HUES6 (cell line): ENCODE results near the gene ABCF1.

Experiments
- H3K27ac ChIP-seq: 2 replicates; pipeline ENCODE4 v1.7.0; 2013; ENCODE audit warnings: low read depth, mild to moderate bottlenecking, low read length, inconsistent platforms
- H3K27me3 ChIP-seq: 2 replicates; pipeline ENCODE4 v1.6.1; 2013; ENCODE audit warnings: low read length; ENCODE audit not compliant: control insufficient read depth, insufficient read depth
- H3K36me3 ChIP-seq: 2 replicates; pipeline ENCODE4 v1.6.1; 2013; ENCODE audit warnings: low read length; ENCODE audit not compliant: control insufficient read depth, insufficient read depth
- H3K4me1 ChIP-seq: 2 replicates; pipeline ENCODE4 v1.6.1; 2013; ENCODE audit warnings: low read length; ENCODE audit not compliant: control insufficient read depth, insufficient read depth
- H3K4me3 ChIP-seq: 2 replicates; pipeline ENCODE4 v1.5.1; 2013; ENCODE audit warnings: low read depth, low read length
- H3K9ac ChIP-seq: one replicate; pipeline ENCODE4 v1.6.1; 2013; ENCODE audit warnings: mild to moderate bottlenecking, low read length
- H3K9me3 ChIP-seq: 2 replicates; pipeline ENCODE4 v1.6.1; 2013; ENCODE audit warnings: low read depth, low read length; ENCODE audit not compliant: control insufficient read depth, insufficient read depth

ABCF1 gene

DNA sequence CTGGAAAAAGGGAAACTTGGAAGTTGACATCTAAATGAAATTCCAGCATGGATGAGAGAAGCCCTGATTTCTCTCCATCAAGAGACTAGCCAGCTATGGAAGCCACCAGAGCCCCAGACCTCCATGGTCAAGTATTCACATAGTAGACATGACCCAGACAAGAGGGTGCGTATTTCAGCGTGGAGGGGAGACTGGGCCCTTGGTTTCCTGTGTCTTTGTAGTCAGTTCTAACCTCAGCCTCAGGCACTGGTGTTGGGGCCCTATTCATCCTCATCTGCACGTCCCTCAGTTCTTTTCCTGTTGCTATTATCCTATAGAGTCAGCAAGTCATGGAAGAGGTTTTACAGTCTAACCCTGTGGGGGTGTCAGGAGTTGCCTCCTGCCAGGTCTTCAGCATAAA, 27.4 kb upstream of the ABCF1 start:
- Histone ChIP-seq H3K4me3 (no peak overlapping the region), H3K9me3 (no peaks in the 10 kb centered on the region), H3K36me3 (peaks cover 30% of the 10 kb centered on the region), H3K27me3 (no peaks in the 10 kb centered on the region), H3K27ac (no peak overlapping the region), H3K9ac (no peak overlapping the region), H3K4me1 (0 out of 2 replicates have a peak, but pooled peaks cover 4% of the 10 kb centered on the region)

DNA sequence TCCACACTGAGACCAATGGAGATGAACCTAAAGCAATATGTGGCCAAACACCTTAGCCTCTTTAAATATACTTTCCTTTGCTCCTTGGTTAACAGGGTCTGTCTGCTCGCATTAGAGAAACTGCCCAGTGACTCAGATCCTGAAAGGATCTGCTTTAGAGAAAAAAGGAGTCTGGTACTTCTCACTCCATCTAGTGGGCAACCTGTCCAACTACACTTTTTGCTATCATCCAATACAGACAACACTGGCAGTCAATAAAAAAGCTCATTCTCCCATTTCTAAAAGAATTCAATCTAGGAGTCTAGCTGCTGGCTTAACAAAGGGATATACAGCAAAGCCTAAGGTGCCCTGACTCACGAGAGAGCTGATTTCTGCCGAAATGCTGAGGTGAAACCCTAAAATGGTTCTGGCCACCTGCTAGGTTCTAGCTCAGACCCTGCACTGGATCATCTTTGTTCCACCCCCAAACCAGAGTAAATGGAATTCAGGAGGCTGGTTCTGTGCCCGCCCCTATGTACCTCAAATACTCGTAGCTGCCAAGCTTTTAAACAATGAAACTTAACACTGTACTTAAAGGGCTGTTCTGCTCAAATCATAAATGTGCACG, 26.5 kb upstream of the ABCF1 start:
- Histone ChIP-seq H3K9ac (no peak overlapping the region), H3K4me3 (no peak overlapping the region), H3K9me3 (no peaks in the 10 kb centered on the region), H3K27me3 (no peaks in the 10 kb centered on the region), H3K27ac (no peak overlapping the region), H3K4me1 (0 out of 2 replicates have a peak, but pooled peaks cover 4% of the 10 kb centered on the region), H3K36me3 (peaks cover 37% of the 10 kb centered on the region)

DNA sequence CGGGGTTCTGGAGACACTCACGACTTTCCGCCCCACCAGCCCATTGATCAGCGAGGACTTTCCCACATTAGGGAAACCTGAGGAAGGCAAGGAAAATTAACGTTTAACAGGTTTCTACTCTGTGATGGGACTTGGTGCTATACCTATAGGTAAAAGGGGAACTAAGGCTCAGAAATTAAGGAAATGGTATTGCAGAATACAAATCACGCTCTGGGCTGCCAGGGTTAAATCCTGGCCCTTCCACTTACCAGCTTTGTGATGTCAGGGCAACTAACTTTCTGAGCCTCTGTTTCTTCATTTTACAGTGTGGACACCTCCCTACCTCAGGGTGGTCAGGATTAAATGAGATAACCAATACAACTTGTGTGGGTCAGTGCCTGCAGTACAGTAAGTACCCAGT, 23.8 kb upstream of the ABCF1 start:
- Histone ChIP-seq H3K9ac (no peak overlapping the region), H3K4me1 (no peaks in the 10 kb centered on the region), H3K36me3 (peaks cover 62% of the 10 kb centered on the region), H3K9me3 (no peaks in the 10 kb centered on the region), H3K27ac (no peak overlapping the region), H3K4me3 (no peak overlapping the region), H3K27me3 (no peaks in the 10 kb centered on the region)

DNA sequence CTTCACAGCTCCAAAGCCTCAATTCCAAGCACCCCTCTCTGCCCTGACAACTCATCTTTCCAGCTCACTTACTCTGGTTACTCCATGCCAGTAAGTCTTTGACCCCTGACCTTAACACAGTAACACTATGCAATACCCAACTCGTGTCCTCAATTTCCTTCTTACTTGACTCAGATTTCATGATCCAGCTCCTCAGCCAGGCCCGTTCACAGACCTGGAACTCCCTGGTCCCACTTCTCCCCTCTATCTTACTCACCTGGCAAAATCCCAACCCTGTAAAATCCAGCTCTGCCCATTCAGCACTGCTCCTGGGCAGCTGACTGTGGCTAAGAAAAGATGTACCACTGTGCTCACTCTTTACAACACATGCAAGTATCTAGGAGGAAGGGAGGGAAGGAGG, 22.9 kb upstream of the ABCF1 start:
- Histone ChIP-seq H3K9ac (no peak overlapping the region), H3K27me3 (no peaks in the 10 kb centered on the region), H3K9me3 (no peaks in the 10 kb centered on the region), H3K27ac (no peak overlapping the region), H3K36me3 (peaks cover 71% of the 10 kb centered on the region), H3K4me1 (no peaks in the 10 kb centered on the region), H3K4me3 (no peak overlapping the region)

DNA sequence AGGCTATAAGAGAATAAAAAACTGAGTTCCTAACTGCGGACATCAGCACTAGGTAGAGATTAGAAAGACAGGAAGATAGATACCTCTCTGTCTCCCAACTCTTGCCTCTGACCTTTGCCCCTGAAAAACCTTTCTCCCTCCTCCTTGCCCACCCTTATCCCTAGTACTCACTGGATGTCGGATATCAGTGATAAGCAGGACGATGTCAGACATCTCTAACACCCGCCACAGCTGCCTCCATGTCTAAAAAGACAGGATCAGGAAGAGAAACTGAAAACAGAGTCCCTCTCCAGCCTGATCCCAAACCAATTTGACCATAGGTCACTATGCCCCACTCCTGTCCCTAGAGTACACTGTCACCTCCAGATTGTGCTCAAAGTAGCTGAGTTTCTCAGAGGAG, 16.8 kb upstream of the ABCF1 start:
- peaks cover 5% of the 10 kb centered on the region; the same call in 1 of the 2 replicates for H3K4me1 ChIP-seq
- no peak overlapping the region for H3K9ac ChIP-seq
- H3K27me3 ChIP-seq = no peaks in the 10 kb centered on the region

DNA sequence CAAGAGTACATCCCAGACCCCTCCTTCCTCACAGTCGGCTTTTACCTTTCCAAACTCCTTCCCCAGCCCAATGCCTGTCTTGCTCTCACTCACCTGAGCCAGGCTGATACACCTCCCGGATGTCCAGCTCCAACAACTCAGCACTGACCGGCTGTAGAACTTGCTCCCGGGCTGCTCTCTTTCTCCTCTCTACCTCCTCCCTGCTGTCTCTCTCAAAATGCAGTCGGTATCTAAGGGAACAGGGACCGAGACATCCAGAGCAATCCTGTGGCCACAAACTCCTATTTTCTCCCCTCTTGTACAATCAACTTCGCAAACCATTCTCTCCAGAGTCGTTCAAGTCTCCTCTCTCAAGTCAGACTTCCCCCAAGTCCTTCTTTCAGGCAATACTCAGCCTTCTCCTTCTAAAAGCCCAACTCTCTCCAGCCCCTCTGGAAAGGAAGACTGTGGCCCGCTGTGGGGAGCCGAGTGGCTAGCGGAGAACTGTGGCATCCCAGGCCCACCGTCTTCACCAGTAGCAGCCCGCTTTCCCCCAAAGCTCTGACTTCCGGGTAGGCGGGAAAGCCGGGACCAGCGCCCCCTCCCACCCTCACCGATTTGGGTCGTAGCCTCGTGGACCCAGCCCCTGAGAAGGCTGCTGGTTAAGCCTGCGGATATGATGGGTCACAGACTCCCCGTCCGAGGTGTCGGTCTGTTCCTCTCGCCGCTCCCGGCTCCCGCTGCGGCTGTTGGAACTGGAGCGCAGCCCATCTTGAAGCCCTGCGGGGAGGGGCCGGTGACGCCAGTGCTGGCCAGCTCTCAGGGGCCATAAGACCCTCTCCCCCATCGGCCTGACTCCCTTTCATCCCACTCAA, 16.1 kb upstream of the ABCF1 start:
- Histone ChIP-seq H3K36me3 (peaks cover 43% of the 10 kb centered on the region), H3K27me3 (no peaks in the 10 kb centered on the region), H3K9me3 (no peaks in the 10 kb centered on the region), H3K27ac (peak overlapping the region; percentile 88; the same call in 1 of the 2 replicates), H3K9ac (peak overlapping the region; percentile 81), H3K4me3 (peak overlapping the region; percentile 91), H3K4me1 (peaks cover 5% of the 10 kb centered on the region; the same call in 1 of the 2 replicates)

More for the DNA sequence above, 16.8 kb upstream of the ABCF1 start:
- H3K27ac ChIP-seq = no peak overlapping the region
- no peaks in the 10 kb centered on the region for H3K9me3 ChIP-seq
- H3K36me3 ChIP-seq = peaks cover 47% of the 10 kb centered on the region
- H3K4me3 ChIP-seq = peak overlapping the region; percentile 91

DNA sequence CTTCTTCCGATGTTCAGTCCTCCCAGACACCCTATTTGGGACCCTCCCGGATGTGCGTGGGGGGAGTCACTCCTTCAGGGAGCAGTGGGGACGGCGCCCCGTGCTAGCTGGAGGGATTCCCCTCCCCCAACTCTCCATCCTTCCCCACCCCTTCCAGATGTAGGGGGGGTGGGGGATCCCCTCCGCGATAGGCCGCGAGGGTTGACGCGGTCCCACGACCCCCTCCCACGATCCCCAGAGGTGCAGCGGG, 15.5 kb upstream of the ABCF1 start:
- Histone ChIP-seq H3K36me3 (peaks cover 37% of the 10 kb centered on the region), H3K9ac (peak overlapping the region; percentile 81), H3K27ac (peak overlapping the region; percentile 88), H3K9me3 (no peaks in the 10 kb centered on the region), H3K27me3 (no peaks in the 10 kb centered on the region), H3K4me3 (peak overlapping the region; percentile 91), H3K4me1 (peaks cover 5% of the 10 kb centered on the region; the same call in 1 of the 2 replicates)

DNA sequence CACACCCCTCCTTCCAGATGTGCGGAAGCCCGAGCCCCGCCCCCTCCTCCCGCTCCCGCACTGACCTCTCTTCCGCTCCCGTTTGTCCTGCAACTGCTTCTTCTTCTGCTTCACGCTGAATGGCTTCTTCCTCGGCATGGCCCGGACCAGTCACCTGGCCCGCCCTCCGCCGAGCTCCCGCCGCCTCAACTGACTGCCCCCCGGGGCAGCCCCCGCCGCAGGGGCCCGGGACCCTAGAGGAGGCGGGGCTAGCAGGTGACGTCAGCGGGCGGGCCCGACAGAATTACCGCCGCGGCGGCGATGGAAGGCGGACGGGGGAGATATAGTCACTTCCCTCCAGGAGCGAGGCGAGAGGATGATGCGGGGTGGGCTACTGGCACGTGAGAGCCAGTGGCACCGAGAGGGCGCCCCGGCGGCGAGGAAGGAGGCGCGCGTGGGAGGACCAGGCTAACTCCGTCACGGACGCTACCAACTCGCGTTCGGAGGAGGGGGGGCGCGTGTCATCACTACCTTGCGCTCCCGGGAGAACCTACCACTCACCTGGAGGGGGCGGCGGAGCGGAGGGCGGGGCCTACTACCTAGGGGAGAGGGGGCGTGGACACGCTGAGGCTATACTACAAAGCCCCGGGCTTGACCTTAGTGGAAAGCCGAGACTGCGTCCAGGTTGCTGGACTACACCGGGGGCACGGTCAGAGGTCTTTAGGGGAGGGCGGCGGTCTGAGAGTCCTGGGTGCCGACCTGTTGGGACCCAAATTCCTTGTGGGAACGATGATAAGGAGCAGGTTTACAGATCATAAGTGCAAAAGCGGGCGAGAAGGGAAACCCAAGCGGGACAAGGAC, 15.0 kb upstream of the ABCF1 start, which contains the start of gene GNL1:
Gene GNL1, minus strand, starts transcription at position 424 of the 840 bp plus-strand sequence. Its CDS starts 286 bp downstream, at position 138.
- peak within 1 kb of the TSS; percentile 88 for H3K27ac ChIP-seq
- H3K9me3 ChIP-seq = no peaks in the 10 kb centered on the region
- no peaks in the 10 kb centered on the region for H3K27me3 ChIP-seq
- H3K4me3 ChIP-seq = peak within 1 kb of the TSS; percentile 91
- H3K4me1 ChIP-seq = peaks cover 5% of the 10 kb centered on the region; the same call in 1 of the 2 replicates
- H3K36me3 ChIP-seq = peaks cover 36% of the 10 kb centered on the region
- H3K9ac ChIP-seq = peak within 1 kb of the TSS; percentile 96

DNA sequence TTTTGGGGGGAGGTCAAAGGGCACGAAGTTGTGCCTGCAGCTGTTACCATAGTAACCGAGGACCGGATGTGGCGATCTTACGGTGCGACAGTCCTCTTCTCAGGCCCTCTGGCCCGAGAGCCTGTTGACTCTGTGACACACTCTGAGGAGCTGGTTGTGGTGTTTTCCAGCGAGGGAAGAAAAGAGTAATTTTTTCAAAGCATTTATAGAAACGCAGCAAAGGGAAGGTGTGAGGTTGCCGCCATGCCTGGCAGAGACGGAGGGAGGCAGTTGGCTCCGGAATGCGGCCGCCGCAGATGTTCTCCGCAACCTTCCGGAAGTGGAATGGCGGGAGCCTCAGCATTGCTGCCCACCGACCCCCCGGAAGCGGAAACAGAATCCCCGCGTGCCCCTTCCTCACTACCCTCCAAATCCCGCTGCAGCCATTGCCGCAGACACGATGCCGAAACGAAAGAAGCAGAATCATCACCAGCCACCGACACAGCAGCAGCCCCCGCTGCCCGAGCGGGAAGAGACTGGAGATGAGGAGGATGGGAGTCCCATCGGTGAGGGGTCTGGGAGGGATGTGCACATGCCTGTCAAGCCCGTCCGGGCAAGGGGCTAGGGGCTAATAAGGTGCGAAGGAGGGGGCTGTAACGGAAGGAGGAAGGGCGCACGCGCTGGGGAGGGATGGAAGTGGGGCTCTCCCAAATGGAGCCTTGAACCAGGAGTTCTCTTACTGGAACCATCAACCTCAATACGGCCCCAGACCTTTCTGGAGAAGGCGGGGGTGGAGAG, 14.1 kb upstream of the ABCF1 start, which contains the start of gene PRR3:
Gene PRR3, plus strand, starts transcription at position 390 of the 777 bp plus-strand sequence. Its CDS starts 50 bp downstream, at position 440.
- Histone ChIP-seq H3K4me1 (peaks cover 5% of the 10 kb centered on the region; the same call in 1 of the 2 replicates), H3K36me3 (peaks cover 35% of the 10 kb centered on the region), H3K4me3 (peak within 1 kb of the TSS; percentile 91), H3K27me3 (no peaks in the 10 kb centered on the region), H3K27ac (peak within 1 kb of the TSS; percentile 88), H3K9me3 (no peaks in the 10 kb centered on the region), H3K9ac (peak within 1 kb of the TSS; percentile 96)

DNA sequence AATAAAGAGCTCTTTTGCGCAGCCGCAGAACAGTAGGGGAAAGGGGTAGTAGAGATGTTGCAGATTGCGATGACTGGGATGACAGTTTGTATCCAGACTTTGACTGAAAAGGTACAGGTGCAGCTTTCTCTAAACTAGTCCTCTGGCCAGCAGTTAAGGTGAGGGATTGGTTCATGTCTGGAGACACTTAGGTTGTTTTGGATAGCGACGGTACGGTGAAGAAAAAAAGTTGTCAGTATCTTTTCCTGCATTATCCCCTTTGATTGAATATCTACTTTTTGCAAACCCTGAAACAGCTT, 13.6 kb upstream of the ABCF1 start:
- no peaks in the 10 kb centered on the region for H3K27me3 ChIP-seq
- H3K36me3 ChIP-seq = peaks cover 35% of the 10 kb centered on the region
- peak overlapping the region; percentile 91 for H3K4me3 ChIP-seq
- peak overlapping the region; percentile 88 for H3K27ac ChIP-seq
- H3K9me3 ChIP-seq = no peaks in the 10 kb centered on the region
- H3K4me1 ChIP-seq = peaks cover 5% of the 10 kb centered on the region; the same call in 1 of the 2 replicates
- peak overlapping the region; percentile 96 for H3K9ac ChIP-seq
